HFFc6 (cell line): ENCODE results near the gene VSTM5. TPM values are rescaled to one million over a fixed set of nuclear protein-coding genes. Genes with fewer than 3 reads are reported as not detected.
"Not testable (repeated sequence)": the region's sequence is repeated elsewhere in the genome, so short reads cannot be mapped to it uniquely, and the experiment has no call there.

Source experiments
- DNase-seq: peaks from one replicate; pipeline ENCODE4 v3.0.0-alpha.2; 2018
- H3K27ac Mint-ChIP-seq: 2 replicates; pipeline ENCODE4 v1.8.0; 2020; ENCODE audit warnings: mild to moderate bottlenecking, mixed read lengths
- H3K27me3 Mint-ChIP-seq: 2 replicates; pipeline ENCODE4 v1.8.0; 2021; ENCODE audit warnings: mild to moderate bottlenecking, moderate library complexity, mixed read lengths; ENCODE audit not compliant: insufficient read depth
- H3K36me3 Mint-ChIP-seq: 2 replicates; pipeline ENCODE4 v1.8.0; 2021; ENCODE audit warnings: low read depth, mixed read lengths
- H3K4me1 Mint-ChIP-seq: 2 replicates; pipeline ENCODE4 v1.8.0; 2020; ENCODE audit warnings: low read depth, mixed read lengths
- H3K4me3 Mint-ChIP-seq: 2 replicates; pipeline ENCODE4 v1.8.0; 2020; ENCODE audit warnings: mild to moderate bottlenecking, moderate library complexity, mixed read lengths
- H3K9me3 Mint-ChIP-seq: 2 replicates; pipeline ENCODE4 v1.8.0; 2020; ENCODE audit warnings: mild to moderate bottlenecking, mixed read lengths
- total RNA-seq, 6 experiments: library from RNA; stranded (reverse); fragmentation: NEBNext Ultra II Directional; extraction: Animal tissue kit (Norgen Biotek cat#: 25700); gene quantifications; 2 replicates in 1 of 6; 3 replicates in 5 of 6; pipeline ENCODE4 v1.2.3, GENCODE V29; 2021
- TF ChIP-seq, protein P1 (sequence below): fragments of 200-600 bp; sonication (generic); IDR thresholded peaks from 2 replicates; pipeline ENCODE4 v1.5.0; 2021; ENCODE audit warnings: antibody characterized with exemption, mild to moderate bottlenecking

VSTM5 gene
- total RNA-seq, 6 experiments from 2014 or later = 0.09 to 0.28 (median 0.20) TPM; not detected in 1

DNA sequence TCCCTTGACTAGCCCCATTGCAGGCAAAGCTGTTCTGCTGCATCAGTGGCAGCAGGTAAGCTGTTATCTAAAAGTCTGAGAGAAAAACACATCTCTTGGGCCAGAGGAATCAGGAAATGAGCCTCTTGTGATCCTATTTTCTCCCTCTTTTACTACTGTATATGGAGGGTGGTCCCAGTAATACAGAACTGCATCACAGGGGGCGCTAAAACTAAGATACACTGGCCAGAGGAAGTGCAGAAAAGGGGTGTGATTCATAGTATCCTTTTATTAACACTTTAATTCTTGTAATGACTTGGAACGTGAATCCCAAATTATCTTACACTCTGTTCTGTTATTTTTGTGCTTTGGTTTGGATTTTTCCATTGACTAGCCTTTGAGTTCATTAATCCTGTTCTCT, 75.1 kb downstream of the VSTM5 start:
- Mint-ChIP-seq H3K36me3 (no peaks in the 10 kb centered on the region), H3K9me3 (peaks cover 9% of the 10 kb centered on the region; the same call in 1 of the 2 replicates), H3K4me3 (no peak overlapping the region), H3K4me1 (no peaks in the 10 kb centered on the region), H3K27ac (no peak overlapping the region), H3K27me3 (no peaks in the 10 kb centered on the region)
- TF ChIP-seq, protein P1, sequence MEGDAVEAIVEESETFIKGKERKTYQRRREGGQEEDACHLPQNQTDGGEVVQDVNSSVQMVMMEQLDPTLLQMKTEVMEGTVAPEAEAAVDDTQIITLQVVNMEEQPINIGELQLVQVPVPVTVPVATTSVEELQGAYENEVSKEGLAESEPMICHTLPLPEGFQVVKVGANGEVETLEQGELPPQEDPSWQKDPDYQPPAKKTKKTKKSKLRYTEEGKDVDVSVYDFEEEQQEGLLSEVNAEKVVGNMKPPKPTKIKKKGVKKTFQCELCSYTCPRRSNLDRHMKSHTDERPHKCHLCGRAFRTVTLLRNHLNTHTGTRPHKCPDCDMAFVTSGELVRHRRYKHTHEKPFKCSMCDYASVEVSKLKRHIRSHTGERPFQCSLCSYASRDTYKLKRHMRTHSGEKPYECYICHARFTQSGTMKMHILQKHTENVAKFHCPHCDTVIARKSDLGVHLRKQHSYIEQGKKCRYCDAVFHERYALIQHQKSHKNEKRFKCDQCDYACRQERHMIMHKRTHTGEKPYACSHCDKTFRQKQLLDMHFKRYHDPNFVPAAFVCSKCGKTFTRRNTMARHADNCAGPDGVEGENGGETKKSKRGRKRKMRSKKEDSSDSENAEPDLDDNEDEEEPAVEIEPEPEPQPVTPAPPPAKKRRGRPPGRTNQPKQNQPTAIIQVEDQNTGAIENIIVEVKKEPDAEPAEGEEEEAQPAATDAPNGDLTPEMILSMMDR = peak; percentile 52
- no peak for DNase-seq

DNA sequence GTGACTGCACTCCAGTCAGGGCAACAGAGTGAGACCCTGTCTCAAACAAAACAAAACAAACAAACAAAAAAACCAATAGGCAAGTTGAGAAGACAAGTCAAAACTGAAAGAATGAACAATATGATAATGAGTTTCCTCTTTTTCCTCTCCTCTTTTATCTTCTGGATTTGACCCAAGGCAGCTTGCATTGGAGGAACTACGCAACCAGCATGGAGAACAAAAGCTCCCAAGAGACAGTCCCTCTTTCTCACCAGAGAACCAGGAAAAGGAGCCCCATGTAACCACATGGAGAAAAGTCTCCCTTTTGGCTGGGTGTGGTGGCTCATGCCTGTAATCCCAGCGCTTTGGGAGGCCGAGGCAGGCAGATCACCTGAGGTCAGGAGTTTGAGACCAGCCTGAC, 75.9 kb downstream of the VSTM5 start:
- not testable (repeated sequence) for H3K36me3 Mint-ChIP-seq, H3K9me3 Mint-ChIP-seq, DNase-seq, H3K4me3 Mint-ChIP-seq, H3K27ac Mint-ChIP-seq, H3K27me3 Mint-ChIP-seq, H3K4me1 Mint-ChIP-seq

DNA sequence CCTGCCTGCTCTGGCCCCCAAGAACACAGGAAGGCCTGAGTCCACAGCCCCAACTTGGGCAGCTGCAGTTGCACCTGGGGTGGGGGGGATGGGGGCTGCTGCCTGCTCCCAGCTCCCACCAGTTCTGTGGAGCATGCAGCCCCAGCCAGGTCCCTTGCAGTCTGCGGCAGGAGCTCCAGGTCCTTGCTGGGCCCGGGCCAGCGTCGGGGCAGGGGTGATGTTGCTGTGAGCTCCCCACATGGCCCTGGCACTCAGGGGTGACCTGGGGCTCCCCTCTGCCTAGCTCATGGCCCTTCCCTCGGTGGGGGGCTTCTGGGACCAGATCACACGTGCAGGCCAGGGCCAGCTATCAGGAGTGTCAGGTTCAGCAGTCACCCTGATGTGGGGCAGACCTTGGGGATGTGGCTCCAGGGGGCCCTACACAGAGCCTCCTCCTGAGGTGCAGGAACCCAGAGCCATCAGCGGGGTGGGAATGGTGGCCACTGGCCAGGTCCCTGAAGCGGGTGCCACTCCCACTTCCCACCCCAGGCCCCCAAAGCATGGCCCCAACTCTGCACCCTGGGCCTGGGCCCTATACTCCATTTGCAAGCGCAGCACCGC, 76.7 kb downstream of the VSTM5 start:
- no peak for DNase-seq
- TF ChIP-seq, protein P1 = no peak
- Mint-ChIP-seq H3K4me1 (no peaks in the 10 kb centered on the region), H3K9me3 (peaks cover 9% of the 10 kb centered on the region; the same call in 1 of the 2 replicates), H3K4me3 (no peak overlapping the region), H3K27ac (no peak overlapping the region), H3K36me3 (no peaks in the 10 kb centered on the region), H3K27me3 (no peaks in the 10 kb centered on the region)

DNA sequence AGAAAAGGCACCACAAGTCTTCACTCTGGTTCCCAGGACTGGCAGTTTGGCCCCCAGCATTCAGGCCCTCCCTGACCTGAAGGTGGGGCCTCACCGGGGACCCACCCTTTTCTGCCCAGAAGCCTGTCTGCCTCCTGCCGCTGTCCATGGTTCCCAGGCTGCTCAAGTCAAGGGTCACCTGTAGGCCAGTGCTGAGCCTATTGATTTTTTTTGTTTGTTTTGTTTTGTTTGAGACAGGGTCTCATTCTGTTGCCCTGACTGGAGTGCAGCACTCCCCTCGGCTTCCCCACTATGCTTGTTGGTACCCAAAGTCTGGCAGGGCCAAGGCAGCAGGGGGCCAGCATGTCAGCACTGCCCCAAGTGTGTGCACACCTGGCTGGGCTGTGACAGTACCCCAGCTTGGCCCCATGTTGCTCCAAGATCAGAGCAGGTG, 77.4 kb downstream of the VSTM5 start:
- no peak overlapping the region for H3K4me3 Mint-ChIP-seq
- no peak overlapping the region for H3K27ac Mint-ChIP-seq
- no peaks in the 10 kb centered on the region for H3K4me1 Mint-ChIP-seq
- TF ChIP-seq, protein P1 = no peak
- DNase-seq = no peak
- no peaks in the 10 kb centered on the region for H3K27me3 Mint-ChIP-seq
- H3K36me3 Mint-ChIP-seq = no peaks in the 10 kb centered on the region
- H3K9me3 Mint-ChIP-seq = peaks cover 9% of the 10 kb centered on the region; the same call in 1 of the 2 replicates

DNA sequence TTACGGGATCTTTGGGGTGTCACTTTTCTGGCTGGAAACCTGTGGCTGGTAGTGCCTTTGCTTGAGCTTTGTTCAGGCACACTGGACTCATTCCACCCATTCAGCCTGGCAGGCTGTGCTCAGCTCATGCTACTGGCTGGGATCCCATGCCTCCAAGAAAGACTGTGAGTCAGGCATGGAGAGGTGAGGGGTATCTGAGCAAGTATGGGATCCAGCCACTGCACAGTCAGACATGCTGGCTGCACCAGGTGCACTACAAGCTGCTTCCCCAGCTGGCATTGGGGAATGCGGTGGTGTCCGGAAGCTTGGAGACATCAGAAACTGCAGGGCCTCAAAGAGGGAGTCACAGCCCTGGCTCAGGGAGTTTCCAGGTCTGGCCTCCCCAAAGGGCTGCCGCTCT, 78.3 kb downstream of the VSTM5 start:
- Mint-ChIP-seq H3K9me3 (peaks cover 9% of the 10 kb centered on the region; the same call in 1 of the 2 replicates), H3K27me3 (no peaks in the 10 kb centered on the region), H3K27ac (no peak overlapping the region), H3K36me3 (no peaks in the 10 kb centered on the region), H3K4me3 (no peak overlapping the region), H3K4me1 (no peaks in the 10 kb centered on the region)
- no peak for DNase-seq
- TF ChIP-seq, protein P1 = no peak

DNA sequence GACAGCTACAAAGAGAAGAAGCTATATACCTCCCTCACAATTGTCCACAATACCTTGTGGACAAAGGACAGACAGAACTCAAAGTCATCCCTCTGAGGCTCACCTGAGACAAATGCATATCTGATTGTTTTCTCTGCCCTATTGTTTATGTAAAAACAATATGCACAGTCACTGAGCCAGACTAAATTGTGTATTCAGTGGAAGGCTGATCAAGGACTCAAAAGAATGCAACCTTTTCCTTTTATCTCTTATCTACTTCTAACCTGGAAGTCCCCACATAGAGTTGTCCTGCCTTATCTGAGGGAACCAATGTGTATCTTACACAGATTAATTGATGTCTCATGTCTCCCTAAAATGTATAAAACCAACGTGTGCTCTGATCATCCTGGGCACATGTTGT, 80.3 kb downstream of the VSTM5 start:
- DNase-seq = no peak
- TF ChIP-seq, protein P1 = no peak
- Mint-ChIP-seq H3K27ac (no peak overlapping the region), H3K36me3 (no peaks in the 10 kb centered on the region), H3K9me3 (peaks cover 9% of the 10 kb centered on the region; the same call in 1 of the 2 replicates), H3K27me3 (no peaks in the 10 kb centered on the region), H3K4me3 (no peak overlapping the region), H3K4me1 (no peaks in the 10 kb centered on the region)

Other genes starting within 250 kb of the VSTM5 start
- 1 to 10 TPM; 6.0 to 8.1 (median 7.2) TPM for gene CEP295, start 188.9 kb downstream of the VSTM5 start, total RNA-seq
- 100 to 1,000 TPM in 2 of 6 experiments, 10 to 100 TPM in 4; 89.6 to 112 (median 97.0) TPM for gene TAF1D, start 109.1 kb downstream of the VSTM5 start, total RNA-seq
- gene C11orf54, start 108.9 kb downstream of the VSTM5 start, total RNA-seq = 10 to 100 TPM; 10.1 to 14.4 (median 12.7) TPM
- gene MED17, start 66.3 kb downstream of the VSTM5 start, total RNA-seq = 10 to 100 TPM; 21.6 to 28.1 (median 25.5) TPM
- not detected for gene HEPHL1, start 170.7 kb upstream of the VSTM5 start, total RNA-seq